Effector CD4-positive, alpha-beta T cell (primary cell): Measurements from ENCODE around the gene AQP6.
"Not testable (repeated sequence)": the region's sequence is repeated elsewhere in the genome, so short reads cannot be mapped to it uniquely, and the experiment has no call there.

ENCODE experiments used
- DNase-seq: peaks from one replicate; pipeline ENCODE4 v3.0.0-alpha.2; 2020

Gene AQP6

GRCh38 chr12:49973361-49973830 lies 649 bp downstream of the AQP6 start:
- DNase-seq, result no peak

GRCh38 chr12:49974231-49974675 lies 1.5 kb downstream of the AQP6 start:
- no peak for DNase-seq

GRCh38 chr12:49974677-49975317 lies 2.0 kb downstream of the AQP6 start:
- no peak for DNase-seq

- DNase-seq, result no peak
These were observed 2.6 kb downstream of the AQP6 start for GRCh38 chr12:49975318-49975761.

GRCh38 chr12:49976557-49976956 lies 3.8 kb downstream of the AQP6 start:
- DNase-seq, result no peak

GRCh38 chr12:49978125-49978524 lies 5.4 kb downstream of the AQP6 start:
- no peak for DNase-seq

- DNase-seq, result no peak
These were observed 6.4 kb downstream of the AQP6 start for GRCh38 chr12:49979016-49979586.

- DNase-seq, result no peak
These were observed 7.0 kb downstream of the AQP6 start for GRCh38 chr12:49979791-49980190.

- DNase-seq, result no peak
These were observed 8.0 kb downstream of the AQP6 start for GRCh38 chr12:49980501-49981349.

- DNase-seq, result no peak
These were observed 9.7 kb downstream of the AQP6 start for GRCh38 chr12:49982246-49983087.

GRCh38 chr12:49983892-49984291 lies 11.1 kb downstream of the AQP6 start:
- no peak for DNase-seq

- no peak for DNase-seq
These were observed 12.0 kb downstream of the AQP6 start for GRCh38 chr12:49984476-49985359.

GRCh38 chr12:49985981-49986380 lies 13.2 kb downstream of the AQP6 start:
- no peak for DNase-seq

GRCh38 chr12:49986476-49986875 lies 13.7 kb downstream of the AQP6 start:
- DNase-seq, result not testable (repeated sequence)

GRCh38 chr12:49987625-49988303 lies 15.0 kb downstream of the AQP6 start:
- no peak for DNase-seq

- DNase-seq, result not testable (repeated sequence)
These were observed 16.7 kb downstream of the AQP6 start for GRCh38 chr12:49989400-49989799.

- no peak for DNase-seq
These were observed 17.5 kb downstream of the AQP6 start for GRCh38 chr12:49990273-49990672.

GRCh38 chr12:49998453-49998852 lies 25.7 kb downstream of the AQP6 start:
- DNase-seq, result no peak

- no peak for DNase-seq
These were observed 30.8 kb downstream of the AQP6 start for GRCh38 chr12:50003595-50003994.

GRCh38 chr12:50004696-50005095 lies 31.9 kb downstream of the AQP6 start:
- no peak for DNase-seq

- DNase-seq, result no peak
These were observed 32.4 kb downstream of the AQP6 start for GRCh38 chr12:50005175-50005574.
